Stimulated activated CD4-positive, alpha-beta T cell treated with anti-CD3 and anti-CD28 coated beads, Interleukin-4, amount 100 ng/mL, for 48 hours (primary cell): ENCODE data around the gene LSM7.

ENCODE experiments used
- DNase-seq, 2 donors: peaks; one replicate each; pipeline ENCODE4 v3.0.0-alpha.2; 2020; ENCODE audit warnings: low read depth in 2 of 2

Gene LSM7

GRCh38 chr19:2338055-2338615 is 9.7 kb upstream of the LSM7 start:
- DNase-seq = no peak

DNA sequence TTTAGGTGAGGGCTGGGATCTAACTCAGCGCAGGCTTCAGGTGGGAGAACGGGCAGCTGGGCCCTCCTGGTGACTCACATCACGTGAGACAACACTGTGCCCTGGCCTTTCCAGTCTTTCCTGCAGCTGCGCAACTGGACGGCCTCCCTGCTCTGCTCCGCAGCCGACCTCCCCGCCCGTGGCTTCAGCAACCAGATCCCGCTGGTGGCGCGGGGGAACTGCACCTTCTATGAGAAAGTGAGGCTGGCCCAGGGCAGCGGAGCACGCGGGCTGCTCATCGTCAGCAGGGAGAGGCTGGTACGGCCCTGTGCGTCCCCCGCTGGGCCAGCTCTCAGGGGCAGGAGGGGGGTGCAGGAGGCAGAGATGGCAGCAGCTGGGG is 8.9 kb upstream of the LSM7 start:
- no peak for DNase-seq

- DNase-seq = no peak
Observed at GRCh38 chr19:2336528-2337328, 8.3 kb upstream of the LSM7 start.

DNA sequence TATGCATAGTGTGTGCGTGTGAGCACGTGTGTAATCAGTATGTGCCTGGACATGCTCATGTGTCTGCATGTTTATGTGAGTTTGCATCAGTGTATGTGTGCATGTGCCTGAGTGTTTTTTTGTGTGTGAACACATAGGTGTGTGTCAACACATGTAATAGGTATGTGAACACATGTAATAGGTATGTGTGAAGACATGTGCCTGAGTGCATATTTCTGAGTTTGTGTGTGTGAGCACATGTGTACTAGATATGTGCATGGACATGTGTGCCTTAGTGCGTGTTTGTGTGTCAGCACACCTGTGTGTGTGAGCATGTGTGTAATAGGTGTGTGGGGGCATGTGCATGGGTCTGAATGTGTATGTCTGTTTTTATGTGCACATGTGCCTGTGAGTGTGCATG is 7.5 kb upstream of the LSM7 start:
- DNase-seq = no peak

DNA sequence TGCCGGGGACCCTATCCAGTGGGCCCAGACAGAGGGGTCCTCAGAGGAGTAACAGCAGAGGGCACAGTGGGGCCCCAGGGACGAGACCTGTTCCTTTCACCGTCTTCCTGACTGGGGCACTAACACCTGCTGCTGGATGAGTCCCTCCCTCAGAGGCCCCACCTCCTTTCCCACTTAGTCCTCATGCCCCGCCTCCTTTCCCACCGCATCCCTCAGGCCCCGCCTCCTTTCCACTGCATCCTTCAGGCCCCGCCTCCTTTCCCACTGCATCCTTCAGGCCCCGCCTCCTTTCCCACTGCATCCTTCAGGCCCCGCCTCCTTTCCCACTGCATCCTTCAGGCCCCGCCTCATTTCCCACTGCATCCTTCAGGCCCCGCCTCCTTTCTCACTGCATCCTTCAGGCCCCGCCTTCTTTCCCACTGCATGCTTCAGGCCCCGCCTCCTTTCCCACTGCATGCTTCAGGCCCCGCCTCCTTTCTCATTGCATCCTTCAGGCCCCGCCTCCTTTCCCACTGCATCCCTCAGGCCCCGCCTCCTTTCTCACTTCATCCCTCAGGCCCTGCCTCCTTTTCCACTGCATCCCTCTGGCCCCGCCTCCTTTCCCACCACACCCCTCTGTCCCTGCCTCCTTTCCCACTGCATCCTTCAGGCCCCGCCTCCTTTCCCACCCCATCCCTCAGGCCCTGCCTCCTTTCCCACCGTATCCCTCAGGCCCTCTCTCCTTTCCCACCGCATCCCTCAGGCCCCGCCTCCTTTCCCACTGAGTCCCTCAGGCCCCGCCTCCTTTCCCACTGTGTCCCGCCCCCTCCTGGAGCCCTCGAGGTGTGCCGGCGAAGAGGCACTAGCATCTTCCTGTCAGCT is 6.8 kb upstream of the LSM7 start:
- no peak for DNase-seq

DNA sequence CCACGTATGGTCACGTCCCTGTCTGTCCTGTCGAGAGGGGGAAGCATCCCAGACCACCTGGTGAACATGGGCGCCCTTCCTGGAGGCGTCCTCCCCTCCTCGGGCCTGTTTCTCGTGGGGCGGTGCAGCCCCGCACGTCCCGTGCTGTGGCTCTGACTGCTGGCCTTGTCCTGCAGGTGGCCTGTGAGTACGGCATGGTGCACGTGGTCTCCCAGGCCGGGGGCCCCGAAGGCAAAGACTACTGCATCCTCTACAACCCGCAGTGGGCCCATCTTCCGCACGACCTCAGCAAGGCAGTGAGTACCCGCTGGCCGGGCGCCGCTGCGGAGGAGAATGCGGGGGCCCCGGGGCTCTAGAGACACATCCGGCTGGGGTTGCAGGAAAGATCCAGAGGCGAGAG is 6.0 kb upstream of the LSM7 start:
- no peak for DNase-seq

DNA sequence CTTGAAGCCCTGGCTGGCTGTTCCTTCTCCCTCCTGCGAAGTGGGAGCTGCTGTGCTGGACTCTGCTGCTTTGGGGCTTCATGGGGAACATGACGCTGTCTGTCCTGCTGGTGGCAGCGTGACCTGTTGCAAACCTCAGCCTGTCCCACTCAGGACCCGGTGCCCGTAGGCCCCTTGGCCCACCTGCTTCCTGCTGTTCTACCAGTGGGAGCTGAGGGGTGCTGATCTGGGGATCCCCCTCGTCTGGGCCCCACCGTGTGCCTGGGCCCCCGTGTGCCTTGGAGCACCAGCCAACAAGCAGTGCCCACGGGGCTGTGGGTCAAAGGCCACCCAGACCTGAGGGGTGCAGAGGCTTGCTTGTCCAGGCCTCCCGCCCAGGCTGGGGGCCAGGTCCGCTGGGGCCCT is 5.4 kb upstream of the LSM7 start:
- DNase-seq = no peak

- DNase-seq = no peak
Observed at GRCh38 chr19:2333027-2333806, 4.8 kb upstream of the LSM7 start.

DNA sequence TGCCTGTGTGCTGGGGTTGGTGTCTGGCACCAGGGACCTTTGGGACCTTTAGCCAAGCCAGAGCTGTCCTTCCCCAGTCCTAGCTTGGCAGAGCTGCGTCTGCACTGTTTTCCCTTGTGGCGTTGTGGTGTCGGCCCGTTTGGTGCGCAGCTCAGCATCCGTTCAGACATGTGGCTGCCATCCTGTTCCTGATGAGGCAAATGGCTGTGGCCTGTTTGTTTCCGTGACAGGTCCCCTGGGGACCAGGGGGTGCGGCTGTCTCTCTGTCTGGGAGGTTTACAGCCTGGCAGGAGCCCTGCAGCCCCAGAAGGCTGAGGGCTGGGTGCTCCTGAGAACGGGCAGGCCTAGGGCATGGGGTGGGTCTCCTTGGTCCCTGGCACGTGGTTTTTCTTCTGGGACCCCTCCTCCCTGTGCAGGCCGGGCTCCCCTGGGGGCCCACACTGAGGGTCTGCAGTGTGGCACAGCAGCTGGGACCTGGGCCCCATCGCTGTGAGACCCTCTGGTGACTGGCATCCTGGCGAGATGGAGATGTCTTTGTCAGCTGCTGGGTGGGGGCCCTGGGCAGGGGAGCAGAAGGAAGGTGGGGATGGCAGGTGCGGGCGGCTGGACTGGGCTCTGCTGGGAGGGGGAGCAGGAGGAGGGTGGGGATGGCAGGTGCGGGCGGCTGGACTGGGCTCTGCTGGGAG is 4.1 kb upstream of the LSM7 start:
- no peak for DNase-seq

GRCh38 chr19:2331601-2332246 is 3.3 kb upstream of the LSM7 start:
- DNase-seq = no peak

- DNase-seq = no peak
Observed at GRCh38 chr19:2330632-2331284, 2.4 kb upstream of the LSM7 start.

- no peak for DNase-seq
Observed at GRCh38 chr19:2330255-2330631, 1.9 kb upstream of the LSM7 start.

DNA sequence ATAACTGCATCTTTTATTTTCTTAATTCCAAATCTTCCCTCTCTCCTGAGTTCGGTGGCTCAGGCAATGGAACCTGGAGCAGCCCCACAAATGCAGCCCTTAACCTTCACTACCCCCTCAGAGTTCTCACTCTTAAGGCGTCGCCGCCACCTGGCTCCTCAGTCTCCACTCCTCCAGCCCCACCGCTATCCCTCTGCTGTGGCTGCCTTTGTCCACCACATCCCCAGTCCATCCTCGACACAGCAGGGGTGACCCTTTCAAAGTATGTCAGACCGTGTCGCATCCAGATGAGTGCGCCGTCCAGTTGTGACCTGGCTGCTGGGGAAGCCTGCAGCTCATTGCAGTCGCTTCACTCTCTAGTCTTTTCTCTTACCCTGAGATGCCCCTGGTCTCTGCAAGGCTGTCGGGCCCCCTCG is 1.1 kb upstream of the LSM7 start:
- no peak for DNase-seq

- no peak for DNase-seq
Observed at GRCh38 chr19:2329149-2329478, 728 bp upstream of the LSM7 start.

DNA sequence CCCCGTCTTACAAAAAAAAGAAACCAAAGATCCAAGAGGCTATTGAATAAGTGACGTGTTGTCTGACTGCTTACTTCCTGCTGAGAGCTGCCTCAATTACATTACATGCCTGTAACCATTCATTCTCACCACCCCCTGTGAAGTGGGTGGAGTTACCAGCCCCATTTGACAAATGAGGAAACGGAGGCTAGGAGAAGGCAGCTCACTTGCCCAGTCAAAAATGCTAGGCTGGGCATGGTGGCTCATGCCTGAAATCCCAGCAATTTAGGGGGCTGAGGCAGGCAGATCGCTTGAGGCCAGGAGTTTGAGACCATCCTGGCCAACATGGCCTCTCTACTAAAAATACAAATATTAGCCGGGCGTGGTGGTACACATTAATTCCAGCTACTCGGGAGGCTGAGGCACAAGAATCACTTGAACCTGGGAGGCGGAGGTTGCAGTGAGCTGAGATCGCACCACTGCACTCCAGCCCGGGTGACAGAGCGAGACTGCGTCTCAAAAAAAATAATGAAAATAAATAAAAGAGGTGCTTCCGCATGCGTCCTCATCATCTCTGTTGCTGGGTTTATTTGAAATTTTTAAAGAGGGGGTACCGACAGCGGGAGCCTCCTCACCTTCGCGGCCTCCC is 499 bp downstream of the LSM7 start:
- DNase-seq = peak; percentile 32 to 48

DNA sequence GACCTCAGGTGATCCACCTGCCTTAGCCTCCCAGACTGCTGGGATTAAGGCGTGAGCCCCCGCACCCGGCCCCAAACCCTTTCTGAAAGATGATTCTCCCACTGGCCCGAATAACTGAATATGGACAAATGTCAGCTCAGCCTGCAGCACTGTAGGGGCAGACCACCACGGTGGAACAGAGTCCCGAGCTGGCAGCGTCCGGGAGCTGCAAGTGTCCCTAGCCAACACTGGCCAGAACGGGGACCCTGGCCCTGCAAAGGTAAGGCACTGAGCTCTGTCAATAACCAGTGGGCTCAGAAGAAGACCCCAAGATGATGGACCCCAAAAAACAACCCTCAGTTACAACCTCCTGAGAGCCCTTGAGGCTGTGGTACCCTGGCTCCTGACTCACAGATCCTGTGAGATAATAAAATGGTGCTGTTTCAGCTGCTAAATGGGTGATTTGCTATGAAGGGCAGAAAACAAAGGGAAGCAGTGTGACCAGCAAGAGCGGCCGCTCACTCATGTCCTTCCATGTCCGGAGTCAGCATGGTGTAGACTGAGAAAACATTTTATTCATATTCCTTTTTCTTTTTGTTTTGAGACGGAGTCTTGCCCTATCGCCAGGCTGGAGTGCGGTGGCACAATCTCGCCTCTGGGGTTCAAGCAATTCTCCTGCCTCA is 1.6 kb downstream of the LSM7 start:
- DNase-seq = no peak

DNA sequence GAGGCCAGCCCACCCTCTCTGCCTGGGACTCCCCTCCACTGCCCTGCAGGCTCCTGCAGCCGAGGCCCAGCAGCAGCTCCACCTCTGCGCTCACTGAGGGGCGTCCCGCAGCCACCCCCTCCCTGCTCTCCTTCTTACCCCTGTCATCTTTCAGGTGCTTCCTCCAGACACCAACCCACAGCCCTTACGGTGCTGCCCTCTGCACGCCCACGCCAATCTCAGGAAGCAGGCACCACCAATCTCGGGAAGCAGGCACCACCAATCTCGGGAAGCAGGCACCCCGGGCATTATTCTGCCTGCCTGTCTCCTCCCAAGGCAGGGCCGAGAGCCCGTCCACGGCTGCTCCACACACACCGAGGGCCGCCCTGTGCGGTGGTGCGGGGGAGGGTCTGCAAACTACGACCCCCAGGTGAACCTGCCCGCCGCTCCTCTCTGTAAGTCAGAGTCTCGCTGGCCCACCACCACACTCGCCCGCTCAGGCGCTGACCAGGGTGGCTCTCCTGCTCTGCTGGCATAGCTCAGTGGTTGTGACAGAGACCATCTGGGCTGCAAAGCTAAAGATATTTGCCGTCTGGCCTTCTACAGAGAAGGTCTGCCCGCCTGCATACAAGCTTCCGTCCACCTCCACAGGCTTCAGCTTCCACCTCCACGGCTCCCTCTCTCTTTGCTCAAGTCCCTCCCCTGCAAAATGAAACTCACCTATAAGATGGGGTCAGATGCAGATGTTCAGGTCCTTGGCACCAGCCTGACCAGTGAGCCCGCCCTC is 2.9 kb downstream of the LSM7 start:
- no peak for DNase-seq

DNA sequence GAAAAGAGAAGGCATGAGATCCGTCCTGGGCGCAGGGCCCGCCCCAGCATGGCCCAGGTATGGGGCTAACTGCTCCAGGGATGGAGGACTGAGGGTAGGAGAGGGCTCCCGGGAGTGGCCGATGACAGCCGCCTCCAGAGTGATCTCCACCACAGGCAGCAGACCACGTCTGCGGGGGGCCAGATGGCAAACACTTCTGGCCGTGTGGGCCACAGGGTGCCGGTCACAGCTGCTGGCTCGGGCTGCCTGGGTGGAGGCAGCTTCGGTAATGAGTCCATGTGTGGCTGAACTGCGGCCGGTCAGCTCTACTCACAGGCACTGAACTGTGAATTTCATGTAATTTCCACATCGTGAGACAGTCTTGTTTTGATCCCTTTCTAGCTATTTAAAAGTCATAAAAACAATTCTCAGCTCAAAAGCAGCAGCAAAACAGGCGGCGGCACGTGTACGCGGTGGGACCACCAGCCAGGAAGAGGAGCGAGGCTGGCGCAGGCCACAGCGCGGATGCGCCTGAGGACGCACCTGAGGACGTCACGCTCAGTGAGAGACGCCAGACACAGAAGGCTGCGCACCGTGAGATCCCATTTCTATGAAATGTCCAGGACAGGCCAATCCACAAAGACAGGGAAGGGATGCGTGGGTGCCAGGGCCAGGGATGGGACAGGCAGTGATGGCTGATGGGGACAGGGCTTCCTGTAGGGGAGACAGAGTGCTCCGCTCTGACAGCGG is 4.0 kb downstream of the LSM7 start:
- no peak for DNase-seq
